Lung (tissue), 12 donors: Measurements from ENCODE around the gene TRPT1. TPM values are rescaled to one million over a fixed set of nuclear protein-coding genes. Genes with fewer than 3 reads are reported as not detected.
A peak's percentile ranks its signal among the peaks of the same experiment; 100 is the strongest.

Experiments used
- ATAC-seq: fragments of 200-7000 bp; cut with Tn5 transposase; one replicate; pipeline ENCODE4 v1.9.1; 2020; ENCODE audit warnings: moderate number of reproducible peaks; ENCODE audit not compliant: insufficient read depth, low FRiP score
- DNase-seq, 3 donors: peaks; one replicate each; pipeline ENCODE4 v3.0.0-alpha.2; 2013 to 2017
- H3K27ac ChIP-seq, 2 donors: one replicate each; pipeline ENCODE4 v1.5.1; 2013; ENCODE audit warnings: mild to moderate bottlenecking in 2 of 2, moderate library complexity in 2 of 2, control low read depth in 1 of 2, inconsistent platforms in 1 of 2, low read depth in 1 of 2, low read length in 1 of 2
- H3K27me3 ChIP-seq, 3 donors: one replicate each; pipeline ENCODE4 v1.5.1; 2013; ENCODE audit warnings: low read length in 2 of 3; ENCODE audit not compliant: control insufficient read depth in 3 of 3, insufficient read depth in 3 of 3
- H3K36me3 ChIP-seq, 4 donors: one replicate each; pipeline ENCODE4 v1.5.1; 2013; ENCODE audit warnings: low read length in 4 of 4, mild to moderate bottlenecking in 1 of 4, moderate library complexity in 1 of 4; ENCODE audit not compliant: control insufficient read depth in 4 of 4, insufficient read depth in 4 of 4
- H3K4me1 ChIP-seq, 5 donors: one replicate each; pipeline ENCODE4 v1.5.1; 2013; ENCODE audit warnings: low read length in 5 of 5, mild to moderate bottlenecking in 2 of 5, moderate library complexity in 1 of 5; ENCODE audit not compliant: control insufficient read depth in 5 of 5, insufficient read depth in 5 of 5
- H3K4me3 ChIP-seq: one replicate; pipeline ENCODE4 v1.5.1; 2013; ENCODE audit warnings: mild to moderate bottlenecking, control low read depth, moderate library complexity
- H3K9ac ChIP-seq, 2 donors: one replicate each; pipeline ENCODE4 v1.5.1; 2013; ENCODE audit warnings: low read length in 2 of 2, control low read depth in 1 of 2; ENCODE audit not compliant: insufficient read depth in 1 of 2
- H3K9me3 ChIP-seq, 4 donors: one replicate each; pipeline ENCODE4 v1.5.1; 2013; ENCODE audit warnings: low read length in 3 of 4, mild to moderate bottlenecking in 1 of 4, moderate library complexity in 1 of 4; ENCODE audit not compliant: control insufficient read depth in 4 of 4, insufficient read depth in 3 of 4
- CTCF ChIP-seq: IDR thresholded peaks from 2 replicates; pipeline ENCODE4 v1.5.1; 2012; ENCODE audit warnings: mild to moderate bottlenecking; ENCODE audit errors: control extremely low read depth, extremely low read depth
- WGBS, 2 donors: extraction: QIAGEN DNeasy Blood & Tissue Kit; methylation state at CpG; one replicate each; pipeline ENCODE4 v1.1.7; 2013; 5-methylcytosine and 5-hydroxymethylcytosine counted together
- polyA plus RNA-seq, 2 donors: library from polyadenylated mRNA; stranded (reverse); fragments of 200-250 nt; gene quantifications; one replicate each; pipeline ENCODE4 v1.2.1, GENCODE V29; 2013
- total RNA-seq, 2 donors: library from RNA; depleted of rRNA in 1 of 2; stranded (reverse); fragments of >200 nt in 1 of 2; gene quantifications; one replicate each; pipeline ENCODE4 v1.2.1, GENCODE V29; 2014 to 2021
- donor health status: control.
- donor health status: control.
- donor health status: Bipolar disorder and iron deficiency.
- donor health status: healthy.
- donor health status: DM: yes; HTN: yes; CAD: no.

Gene TRPT1
- total and polyA plus RNA-seq, 4 donors: 18.3 to 62.5 (median 34.3) TPM

- Histone ChIP-seq H3K27me3 (no peaks in the 10 kb centered on the region), H3K27ac (no peak overlapping the region), H3K9ac (no peak overlapping the region), H3K4me1 (peaks cover 0 to 22% (median 0%) of the 10 kb centered on the region in 5 donors), H3K4me3 (peak overlapping the region; percentile 6), H3K9me3 (peaks cover 0 to 2% (median 0%) of the 10 kb centered on the region in 4 donors), H3K36me3 (peaks cover 0 to 26% (median 2%) of the 10 kb centered on the region in 4 donors)
- DNase-seq (no peak), ATAC-seq (no peak)
- no peak for TF ChIP-seq CTCF
- 89 to 96% methylated on average over 24 of the region's 24 CpGs for WGBS, 2 donors
Measured at GRCh38 chr11:64210301-64211020, 15.5 kb downstream of the TRPT1 start.

GRCh38 chr11:64209563-64209843 is 16.5 kb downstream of the TRPT1 start:
- DNase-seq: no peak
- Histone ChIP-seq H3K36me3 (peaks cover 0 to 26% (median 3%) of the 10 kb centered on the region in 4 donors), H3K4me1 (peaks cover 0 to 22% (median 0%) of the 10 kb centered on the region in 5 donors), H3K9ac (peak overlapping the region in 1 of 2 donors; percentile 19), H3K9me3 (peaks cover 0 to 2% (median 0%) of the 10 kb centered on the region in 4 donors), H3K27me3 (no peaks in the 10 kb centered on the region), H3K27ac (no peak overlapping the region), H3K4me3 (no peak overlapping the region)
- no peak for TF ChIP-seq CTCF
- ATAC-seq: no peak
- WGBS, 2 donors: 88% methylated on average over 8 of the region's 8 CpGs

- no peak overlapping the region for H3K9ac ChIP-seq
- peaks cover 0 to 2% (median 0%) of the 10 kb centered on the region in 4 donors for H3K9me3 ChIP-seq
- peaks cover 0 to 26% (median 0%) of the 10 kb centered on the region in 5 donors for H3K4me1 ChIP-seq
- TF ChIP-seq CTCF: no peak
- WGBS, 2 donors: 74 to 81% methylated on average over 18 of the region's 18 CpGs
- no peaks in the 10 kb centered on the region for H3K27me3 ChIP-seq
- no peak for DNase-seq
- H3K36me3 ChIP-seq: peaks cover 0 to 30% (median 5%) of the 10 kb centered on the region in 4 donors
- no peak for ATAC-seq
- H3K27ac ChIP-seq: peak overlapping the region in 1 of 2 donors; percentile 96
- no peak overlapping the region for H3K4me3 ChIP-seq
Measured at GRCh38 chr11:64208796-64209562, 17.0 kb downstream of the TRPT1 start.
